Keratinocyte (primary cell): Measurements from ENCODE around the gene PFKFB3.

Experiments
- EZH2 ChIP-seq: IDR thresholded peaks from one replicate; pipeline ENCODE4 v1.6.1; 2012; ENCODE audit warnings: inconsistent platforms, mild to moderate bottlenecking, low read length, moderate library complexity
- TF ChIP-seq, protein P1 (sequence below), 3 experiments: IDR thresholded peaks in 1 of 3; conservative IDR thresholded peaks in 1 of 3; optimal IDR thresholded peaks in 1 of 3; 2 replicates in 2 of 3; 3 replicates in 1 of 3; pipeline versions ENCODE3 to v1.5.1; 2011; ENCODE audit warnings: low read length in 3 of 3, mild to moderate bottlenecking in 3 of 3, moderate library complexity in 2 of 3, control low read depth in 1 of 3, inconsistent platforms in 1 of 3; ENCODE audit not compliant: insufficient read depth in 2 of 3; ENCODE audit errors: extremely low read depth in 1 of 3

- TF ChIP-seq, protein P1, sequence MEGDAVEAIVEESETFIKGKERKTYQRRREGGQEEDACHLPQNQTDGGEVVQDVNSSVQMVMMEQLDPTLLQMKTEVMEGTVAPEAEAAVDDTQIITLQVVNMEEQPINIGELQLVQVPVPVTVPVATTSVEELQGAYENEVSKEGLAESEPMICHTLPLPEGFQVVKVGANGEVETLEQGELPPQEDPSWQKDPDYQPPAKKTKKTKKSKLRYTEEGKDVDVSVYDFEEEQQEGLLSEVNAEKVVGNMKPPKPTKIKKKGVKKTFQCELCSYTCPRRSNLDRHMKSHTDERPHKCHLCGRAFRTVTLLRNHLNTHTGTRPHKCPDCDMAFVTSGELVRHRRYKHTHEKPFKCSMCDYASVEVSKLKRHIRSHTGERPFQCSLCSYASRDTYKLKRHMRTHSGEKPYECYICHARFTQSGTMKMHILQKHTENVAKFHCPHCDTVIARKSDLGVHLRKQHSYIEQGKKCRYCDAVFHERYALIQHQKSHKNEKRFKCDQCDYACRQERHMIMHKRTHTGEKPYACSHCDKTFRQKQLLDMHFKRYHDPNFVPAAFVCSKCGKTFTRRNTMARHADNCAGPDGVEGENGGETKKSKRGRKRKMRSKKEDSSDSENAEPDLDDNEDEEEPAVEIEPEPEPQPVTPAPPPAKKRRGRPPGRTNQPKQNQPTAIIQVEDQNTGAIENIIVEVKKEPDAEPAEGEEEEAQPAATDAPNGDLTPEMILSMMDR (optimal IDR thresholded peaks at IDR 0.05 in 1 of 3, IDR thresholded peaks at IDR 0.05 in 1 of 3, conservative IDR thresholded peaks at IDR 0.05 in 1 of 3; ENCODE audit: extremely low read depth in 1 of 3, insufficient read depth in 2 of 3, low read length in 3 of 3), result no peak
- TF ChIP-seq EZH2, result no peak
These were observed 22.0 kb downstream of the PFKFB3 start for GRCh38 chr10:6224781-6225180.
